AG09309 (cell line): ENCODE measurements around the gene CD151.

Source experiments
- DNase-seq: peaks from one replicate; pipeline ENCODE4 v3.0.0-alpha.2; 2010; ENCODE audit warnings: low read depth
- H3K4me3 ChIP-seq: 2 replicates; pipeline ENCODE4 v1.5.1; 2011; ENCODE audit warnings: mild to moderate bottlenecking, low read depth, low read length, moderate library complexity; ENCODE audit not compliant: control insufficient read depth
- CTCF ChIP-seq: IDR thresholded peaks from 2 replicates; pipeline ENCODE4 v1.5.1; 2011; ENCODE audit warnings: mild to moderate bottlenecking, low read depth, low read length, inconsistent platforms; ENCODE audit not compliant: insufficient read depth, control insufficient read depth; ENCODE audit errors: missing control alignments

The CD151 gene

GRCh38 chr11:793556-793955 is 39.2 kb upstream of the CD151 start:
- H3K4me3 ChIP-seq = no peak overlapping the region
- no peak for DNase-seq
- no peak for TF ChIP-seq CTCF

GRCh38 chr11:794013-794765 is 38.6 kb upstream of the CD151 start:
- no peak overlapping the region for H3K4me3 ChIP-seq
- TF ChIP-seq CTCF = no peak
- no peak for DNase-seq

- DNase-seq = no peak
- no peak for TF ChIP-seq CTCF
- H3K4me3 ChIP-seq = peak overlapping the region; percentile 77
Observed at GRCh38 chr11:794766-795633, 37.8 kb upstream of the CD151 start.

- H3K4me3 ChIP-seq = peak overlapping the region; percentile 77
- no peak for TF ChIP-seq CTCF
- no peak for DNase-seq
Observed at GRCh38 chr11:795634-796564, 36.9 kb upstream of the CD151 start.

GRCh38 chr11:796565-797295 is 36.0 kb upstream of the CD151 start:
- no peak for DNase-seq
- no peak for TF ChIP-seq CTCF
- peak overlapping the region; percentile 77 for H3K4me3 ChIP-seq
